ENCODE data around the gene H1-8. TPM values are rescaled to one million over a fixed set of nuclear protein-coding genes. Genes with fewer than 3 reads are reported as not detected.

Gene H1-8
- total RNA-seq, 3 donors from 2014 or later, result not detected

- Histone ChIP-seq H3K4me1 (ENCODE audit: low read depth) (peaks cover 9% of the 10 kb centered on the region), H3K9me3 (no peaks in the 10 kb centered on the region), H3K36me3 (ENCODE audit: low read depth) (no peaks in the 10 kb centered on the region), H3K4me3 (no peak overlapping the region)
- TF ChIP-seq CTCF (IDR thresholded peaks at IDR 0.05), result no peak
- ATAC-seq (no peak), DNase-seq (no peak)
- intact Hi-C loops (cut with DNase I, micrococcal nuclease), result no loop called here
Measured at GRCh38 chr3:129599073-129599472, 56.1 kb downstream of the H1-8 start.

GRCh38 chr3:129599607-129600006 is 56.6 kb downstream of the H1-8 start:
- DNase-seq (no peak), ATAC-seq (peak; percentile 28)
- Histone ChIP-seq H3K9me3 (no peaks in the 10 kb centered on the region), H3K36me3 (ENCODE audit: low read depth) (no peaks in the 10 kb centered on the region), H3K4me1 (ENCODE audit: low read depth) (peaks cover 4% of the 10 kb centered on the region), H3K4me3 (no peak overlapping the region)
- TF ChIP-seq CTCF (IDR thresholded peaks at IDR 0.05), result no peak
- intact Hi-C loops (cut with DNase I, micrococcal nuclease), result no loop called here

GRCh38 chr3:129600348-129600747 is 57.4 kb downstream of the H1-8 start:
- Histone ChIP-seq H3K4me3 (no peak overlapping the region), H3K4me1 (ENCODE audit: low read depth) (peaks cover 4% of the 10 kb centered on the region), H3K36me3 (ENCODE audit: low read depth) (no peaks in the 10 kb centered on the region), H3K9me3 (no peaks in the 10 kb centered on the region)
- TF ChIP-seq CTCF (IDR thresholded peaks at IDR 0.05), result no peak
- intact Hi-C loops (cut with DNase I, micrococcal nuclease), result no loop called here
- no peak for DNase-seq
- ATAC-seq, result no peak

Other genes starting within 250 kb of the H1-8 start
- under 1 TPM; 0.38 to 0.69 (median 0.58) TPM for gene EFCAB12, start 114.5 kb upstream of the H1-8 start, total RNA-seq
- 10 to 100 TPM; 26.6 to 30.6 (median 27.2) TPM for gene MBD4, start 103.2 kb upstream of the H1-8 start, total RNA-seq
- gene IFT122, start 103.0 kb upstream of the H1-8 start, total RNA-seq, result 10 to 100 TPM; 24.6 to 35.0 (median 29.6) TPM
- gene RHO, start 14.5 kb upstream of the H1-8 start, total RNA-seq, result not detected
- gene PLXND1, start 63.5 kb downstream of the H1-8 start, total RNA-seq, result 10 to 100 TPM; 26.8 to 57.1 (median 48.1) TPM